AG04450 (cell line): Measurements from ENCODE around the gene CDY1B. TPM values are rescaled to one million over a fixed set of nuclear protein-coding genes. Genes with fewer than 3 reads are reported as not detected.
"Not testable (repeated sequence)": the region's sequence is repeated elsewhere in the genome, so short reads cannot be mapped to it uniquely, and the experiment has no call there.

Source experiments
- CTCF ChIA-PET: fragments of 300-600, 350-600 bp; formaldehyde crosslinking; extraction: SDS; loops from one replicate; lab custom pipeline; 2022; ENCODE audit warnings: antibody characterized with exemption, inconsistent platforms; lab: Charles Lee
- POLR2A ChIA-PET: fragments of 350-600 bp; formaldehyde crosslinking; extraction: SDS; loops from one replicate; lab custom pipeline; 2021; ENCODE audit warnings: antibody characterized with exemption, inconsistent platforms; lab: Yijun Ruan, JAX
- DNase-seq: peaks from one replicate; pipeline ENCODE4 v3.0.0-alpha.2; 2011; ENCODE audit warnings: low read depth, low spot score
- H3K27ac ChIP-seq: one replicate; pipeline ENCODE4 v1.5.1; 2012; ENCODE audit warnings: low read depth, low read length, control low read depth
- H3K27me3 ChIP-seq: one replicate; pipeline ENCODE4 v1.6.0; 2012; ENCODE audit warnings: low read length; ENCODE audit not compliant: control insufficient read depth, insufficient read depth
- H3K4me3 ChIP-seq: 2 replicates; pipeline ENCODE4 v1.5.1; 2011; ENCODE audit warnings: mild to moderate bottlenecking, low read depth, low read length, control low read depth
- H3K9me3 ChIP-seq: 2 replicates; pipeline ENCODE4 v1.5.1; 2012; ENCODE audit warnings: low read length; ENCODE audit not compliant: control insufficient read depth, insufficient read depth
- polyA minus RNA-seq: library from RNA; depleted of rRNA, polyadenylated mRNA; stranded (reverse); fragments of >200 nt; gene quantifications from 2 replicates; pipeline ENCODE4 v1.2.3, GENCODE V29; 2011; rRNA and poly(A)+ RNA removed
- polyA plus RNA-seq: library from polyadenylated mRNA; depleted of rRNA; stranded (reverse); fragments of >200 nt; gene quantifications from 2 replicates; pipeline ENCODE4 v1.2.3, GENCODE V29; 2011; rRNA removed

The CDY1B gene
- not detected in 2 replicates for polyA plus RNA-seq
- polyA minus RNA-seq = not detected in 2 replicates

DNA sequence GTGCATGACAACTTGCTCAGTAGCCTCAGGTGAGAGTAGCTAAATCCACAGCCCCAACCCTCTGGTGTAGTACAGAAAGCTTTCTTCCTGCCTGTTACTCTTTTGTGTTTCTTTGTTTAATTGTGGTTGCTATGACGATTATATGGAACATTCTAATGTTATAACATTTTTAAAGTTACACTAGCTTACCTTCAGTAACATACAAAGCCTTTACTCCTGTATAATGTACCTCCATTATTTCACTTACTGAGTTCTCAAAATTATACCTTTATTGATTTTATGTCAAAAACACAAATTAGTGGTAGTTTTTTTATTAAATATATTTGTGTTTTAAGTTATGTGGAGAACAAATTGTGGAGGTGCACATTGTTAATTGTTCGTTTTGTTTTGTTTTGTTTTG is at the start of gene CDY1B:
Gene CDY1B, minus strand, starts transcription at position 101 of the 400 bp plus-strand sequence. CDS start 331 bp downstream, outside the sequence.
- DNase-seq, POLR2A ChIA-PET, CTCF ChIA-PET, H3K27me3 ChIP-seq, H3K4me3 ChIP-seq, H3K9me3 ChIP-seq, H3K27ac ChIP-seq: not testable (repeated sequence)

GRCh38 chrY:24049525-24049924 is 1.7 kb upstream of the CDY1B start:
- H3K27ac ChIP-seq, H3K27me3 ChIP-seq, DNase-seq, POLR2A ChIA-PET, H3K4me3 ChIP-seq, H3K9me3 ChIP-seq, CTCF ChIA-PET: not testable (repeated sequence)

DNA sequence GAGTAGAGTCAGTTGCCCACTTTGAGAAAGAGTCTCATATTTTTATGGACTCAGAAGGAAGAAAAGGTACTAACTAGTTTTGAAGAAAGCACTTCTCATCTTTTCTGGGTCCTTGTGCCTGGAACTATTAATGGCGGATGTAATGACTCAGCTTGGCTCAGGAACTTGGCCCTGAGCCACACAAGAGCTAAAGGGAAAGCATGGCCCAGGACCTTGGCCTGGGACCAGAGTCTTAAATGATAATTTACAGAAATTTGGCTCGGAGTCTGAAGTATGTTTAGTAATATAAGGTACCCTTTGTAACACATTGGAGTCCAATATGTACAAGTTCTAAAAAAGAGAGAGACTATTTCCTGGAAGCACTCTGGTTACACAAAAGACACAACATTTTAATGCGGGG is 4.6 kb downstream of the CDY1B start:
- POLR2A ChIA-PET, H3K9me3 ChIP-seq, DNase-seq, CTCF ChIA-PET, H3K27ac ChIP-seq, H3K27me3 ChIP-seq, H3K4me3 ChIP-seq: not testable (repeated sequence)

- CTCF ChIA-PET, H3K27me3 ChIP-seq, POLR2A ChIA-PET, H3K9me3 ChIP-seq, H3K27ac ChIP-seq, H3K4me3 ChIP-seq, DNase-seq: not testable (repeated sequence)
These were observed 8.7 kb downstream of the CDY1B start for GRCh38 chrY:24039008-24039718.

GRCh38 chrY:24026212-24027103 is 21.4 kb downstream of the CDY1B start:
- H3K4me3 ChIP-seq, POLR2A ChIA-PET, H3K27me3 ChIP-seq, DNase-seq, CTCF ChIA-PET, H3K27ac ChIP-seq, H3K9me3 ChIP-seq: not testable (repeated sequence)
